Heart right ventricle (tissue), 16 donors: ENCODE measurements around the gene PCNT. TPM values are rescaled to one million over a fixed set of nuclear protein-coding genes. Genes with fewer than 3 reads are reported as not detected.

ENCODE experiments used
- ATAC-seq, 8 donors: fragments of 200-7000 bp; cut with Tn5 transposase; one replicate each; pipeline ENCODE4 v1.9.1; 2020; ENCODE audit warnings: mild to moderate bottlenecking in 8 of 8, moderate library complexity in 8 of 8, moderate number of reproducible peaks in 1 of 8
- DNase-seq, 2 donors: peaks; one replicate each; pipeline ENCODE4 v3.0.0-alpha.2; 2020
- H3K27ac ChIP-seq, 10 donors: fragments of 200-600 bp; sonication (generic) in 2 of 10; one replicate each; pipeline versions ENCODE4 v1.5.0 to v1.8.0; 2020 to 2022; ENCODE audit warnings: mild to moderate bottlenecking in 3 of 10
- H3K27me3 ChIP-seq, 7 donors: fragments of 200-600 bp; one replicate each; pipeline ENCODE4 v1.8.0; 2021 to 2022; ENCODE audit warnings: mild to moderate bottlenecking in 2 of 7
- H3K36me3 ChIP-seq, 9 donors: fragments of 200-600 bp; sonication (generic) in 1 of 9; one replicate each; pipeline versions ENCODE4 v1.5.0 to v1.8.0; 2020 to 2022; ENCODE audit warnings: mild to moderate bottlenecking in 2 of 9
- H3K4me1 ChIP-seq, 9 donors: fragments of 200-600 bp; sonication (generic) in 1 of 9; one replicate each; pipeline versions ENCODE4 v1.5.0 to v1.8.0; 2020 to 2022; ENCODE audit warnings: mild to moderate bottlenecking in 4 of 9
- H3K4me3 ChIP-seq, 10 donors: fragments of 200-600 bp; sonication (generic) in 2 of 10; one replicate each; pipeline versions ENCODE4 v1.5.0 to v1.8.0; 2020 to 2022; ENCODE audit warnings: mild to moderate bottlenecking in 7 of 10, moderate library complexity in 2 of 10
- H3K9me3 ChIP-seq, 11 donors: fragments of 200-600 bp in 10 of 11; sonication (generic) in 2 of 11; one replicate each; pipeline versions ENCODE4 v1.5.0 to v1.8.0; 2013 to 2022; ENCODE audit warnings: mild to moderate bottlenecking in 2 of 11, control low read depth in 1 of 11, moderate library complexity in 1 of 11
- CTCF ChIP-seq, 9 donors: fragments of 200-600 bp; sonication (generic) in 2 of 9; IDR thresholded peaks; one replicate each; pipeline versions ENCODE4 v1.5.0 to v1.8.0; 2021 to 2022; ENCODE audit warnings: antibody characterized with exemption in 9 of 9, mild to moderate bottlenecking in 5 of 9, moderate library complexity in 1 of 9
- WGBS, 2 donors: extraction: QIAGEN DNeasy Blood & Tissue Kit; methylation state at CpG; one replicate each; pipeline ENCODE4 v1.1.7; 2013; ENCODE audit warnings: inconsistent platforms in 1 of 2; 5-methylcytosine and 5-hydroxymethylcytosine counted together
- intact Hi-C, 10 donors: fragments of 100-400 bp; cut with DNase I; formaldehyde crosslinking; loops; one replicate each; pipeline versions ENCODE4 v1.11.1 to v1.14.2; 2022
- polyA plus RNA-seq, 2 donors: library from polyadenylated mRNA; stranded (reverse); fragments of 200-250 nt; gene quantifications; one replicate each; pipeline ENCODE4 v1.2.3, GENCODE V29; 2013
- total RNA-seq, 10 donors: library from RNA; stranded (reverse); fragmentation: NEBNext Ultra II Directional in 3 of 10; extraction: Animal tissue kit (Norgen Biotek cat#: 25700) in 3 of 10; gene quantifications; one replicate each; pipeline versions ENCODE4 v1.2.1 to v1.2.4, GENCODE V29; 2021 to 2023
- donor health status: Arrhythmogenic right ventricular cardiomyopathy.
- donor health status: ischemic (EF 13 %, LVEDD 7.1; RV severe dilation, severe dysfunction).
- donor health status: healthy with polysubstance abuse.
- donor health status: DM: no; HTN: yes; CAD: no.
- donor health status: DM: no; HTN: no; CAD: no.
- donor health status: ischemic (EF 25% LVEDD 6.9; RV normal size, moderate dysfunction).
- donor health status: ischemic (EF 25% LVEDD 5.7; RV mildly dilated, moderate dysfunction).
- donor health status: healthy.
- donor health status: DM: yes; HTN: yes; CAD: no.
- donor health status: Ischemic cardiomyopathy.
- donor health status: ischemic (EF 35%, LVEDD 5.7; RV mildly dilated, moderate dysfunction).
- donor health status: nonischemic (EF 11% LVEDD 7.7; RV severe dilation, severe dysfunction).
- donor health status: DM: yes; HTN: yes; CAD: no.
- donor health status: PGD.
- donor health status: ischemic (EF 29% LVEDD 5.4; RV normal size, mild dysfunction).
- donor health status: nonischemic (EF 23%, LVEDD 6.1; RV moderate dilation, normal function).

The PCNT gene
- total and polyA plus RNA-seq, 12 donors, result 17.5 to 58.6 (median 26.9) TPM

- H3K36me3 ChIP-seq, result peaks cover 0 to 58% (median 6%) of the 10 kb centered on the region in 9 donors
- DNase-seq (no peak), ATAC-seq (no peak)
- no peak overlapping the region for H3K4me3 ChIP-seq
- H3K9me3 ChIP-seq, result no peaks in the 10 kb centered on the region
- intact Hi-C loops, result no loop called here
- TF ChIP-seq CTCF (IDR thresholded peaks at IDR 0.05), result no peak
- WGBS, 2 donors, result 78 to 83% methylated on average over 6 of the region's 6 CpGs
- no peaks in the 10 kb centered on the region for H3K27me3 ChIP-seq
- H3K4me1 ChIP-seq, result peaks cover 0 to 39% (median 23%) of the 10 kb centered on the region in 9 donors
- no peak overlapping the region for H3K27ac ChIP-seq
These were observed 158.4 kb downstream of the PCNT start for GRCh38 chr21:46482225-46482845.

GRCh38 chr21:46482846-46483231 lies 158.9 kb downstream of the PCNT start:
- H3K9me3 ChIP-seq, result no peaks in the 10 kb centered on the region
- H3K27me3 ChIP-seq, result no peaks in the 10 kb centered on the region
- H3K4me1 ChIP-seq, result peaks cover 0 to 39% (median 23%) of the 10 kb centered on the region in 9 donors
- TF ChIP-seq CTCF (IDR thresholded peaks at IDR 0.05), result no peak
- no peak overlapping the region for H3K4me3 ChIP-seq
- no peak overlapping the region for H3K27ac ChIP-seq
- ATAC-seq (peak in 1 of 8 donors; percentile 12), DNase-seq (no peak)
- intact Hi-C loops, result no loop called here
- H3K36me3 ChIP-seq, result peaks cover 0 to 63% (median 6%) of the 10 kb centered on the region in 9 donors
- WGBS, 2 donors, result 84 to 86% methylated on average over 2 of the region's 2 CpGs

GRCh38 chr21:46483300-46484295 lies 159.6 kb downstream of the PCNT start:
- TF ChIP-seq CTCF (IDR thresholded peaks at IDR 0.05), result no peak
- Histone ChIP-seq H3K9me3 (no peaks in the 10 kb centered on the region), H3K4me3 (no peak overlapping the region), H3K27me3 (no peaks in the 10 kb centered on the region), H3K36me3 (peaks cover 0 to 70% (median 3%) of the 10 kb centered on the region in 9 donors), H3K27ac (no peak overlapping the region), H3K4me1 (peaks cover 0 to 39% (median 23%) of the 10 kb centered on the region in 9 donors)
- 61% methylated on average over 6 of the region's 6 CpGs for WGBS, 2 donors
- peak in 1 of 2 donors; percentile 35 for DNase-seq
- peak in 7 of 8 donors; percentile 55 to 91 (median 80) for ATAC-seq
- intact Hi-C loops, result no loop called here

GRCh38 chr21:46486481-46487126 lies 162.6 kb downstream of the PCNT start:
- 65 to 77% methylated on average over 4 of the region's 4 CpGs for WGBS, 2 donors
- no peak for ATAC-seq
- Histone ChIP-seq H3K27me3 (no peaks in the 10 kb centered on the region), H3K4me3 (no peak overlapping the region), H3K4me1 (peaks cover 0 to 42% (median 23%) of the 10 kb centered on the region in 9 donors), H3K9me3 (no peaks in the 10 kb centered on the region), H3K36me3 (peaks cover 0 to 77% (median 5%) of the 10 kb centered on the region in 9 donors), H3K27ac (no peak overlapping the region)
- intact Hi-C loops, result no loop called here
- no peak for DNase-seq
- TF ChIP-seq CTCF (IDR thresholded peaks at IDR 0.05), result no peak
